Muscle of back (tissue), 11 donors: Measurements from ENCODE around the gene MOCOS. TPM values are rescaled to one million over a fixed set of nuclear protein-coding genes. Genes with fewer than 3 reads are reported as not detected.
A peak's percentile ranks its signal among the peaks of the same experiment; 100 is the strongest.

Source experiments
- DNase-seq, 3 donors: peaks; one replicate each; pipeline versions ENCODE4 v3.0.0 to v3.0.0-alpha.2; 2013
- polyA plus RNA-seq, 10 donors: library from polyadenylated mRNA; unstranded; fragments of 120-200 nt; gene quantifications; one replicate each; pipeline ENCODE4 v1.2.1, GENCODE V29; 2013; ENCODE audit not compliant: insufficient read length in 10 of 10

The MOCOS gene
- polyA plus RNA-seq, 10 donors, result 0.11 to 0.70 (median 0.24) TPM

GRCh38 chr18:36179562-36180355 lies 7.5 kb upstream of the MOCOS start:
- peak; percentile 47 to 62 (median 51) for DNase-seq

- no peak for DNase-seq
Observed at GRCh38 chr18:36181441-36181840, 5.9 kb upstream of the MOCOS start.

- no peak for DNase-seq
Observed at GRCh38 chr18:36181898-36182506, 5.3 kb upstream of the MOCOS start.

- DNase-seq, result no peak
Observed at GRCh38 chr18:36183033-36183432, 4.3 kb upstream of the MOCOS start.

- no peak for DNase-seq
Observed at GRCh38 chr18:36183987-36184386, 3.3 kb upstream of the MOCOS start.

- no peak for DNase-seq
Observed at GRCh38 chr18:36185157-36185556, 2.1 kb upstream of the MOCOS start.

- no peak for DNase-seq
Observed at GRCh38 chr18:36185901-36186460, 1.3 kb upstream of the MOCOS start.

GRCh38 chr18:36186461-36187192 lies 670 bp upstream of the MOCOS start:
- DNase-seq, result peak in 2 of 3 donors; percentile 10 to 29

- no peak for DNase-seq
Observed at GRCh38 chr18:36187826-36188721, 777 bp downstream of the MOCOS start.

- DNase-seq, result no peak
Observed at GRCh38 chr18:36188916-36189315, 1.6 kb downstream of the MOCOS start.

- no peak for DNase-seq
Observed at GRCh38 chr18:36189486-36189885, 2.2 kb downstream of the MOCOS start.

- DNase-seq, result no peak
Observed at GRCh38 chr18:36191286-36191685, 4.0 kb downstream of the MOCOS start.

- DNase-seq, result no peak
Observed at GRCh38 chr18:36191711-36192110, 4.4 kb downstream of the MOCOS start.

- no peak for DNase-seq
Observed at GRCh38 chr18:36194600-36195315, 7.5 kb downstream of the MOCOS start.

- DNase-seq, result peak in 1 of 3 donors; percentile 6
Observed at GRCh38 chr18:36195427-36196122, 8.3 kb downstream of the MOCOS start.

GRCh38 chr18:36196238-36196995 lies 9.1 kb downstream of the MOCOS start:
- no peak for DNase-seq

GRCh38 chr18:36197511-36198166 lies 10.3 kb downstream of the MOCOS start:
- DNase-seq, result no peak

GRCh38 chr18:36199691-36200295 lies 12.5 kb downstream of the MOCOS start:
- DNase-seq, result no peak
